ENCODE results near the gene BARD1.
"Not testable (repeated sequence)": the region's sequence is repeated elsewhere in the genome, so short reads cannot be mapped to it uniquely, and the experiment has no call there.

BARD1 gene

DNA sequence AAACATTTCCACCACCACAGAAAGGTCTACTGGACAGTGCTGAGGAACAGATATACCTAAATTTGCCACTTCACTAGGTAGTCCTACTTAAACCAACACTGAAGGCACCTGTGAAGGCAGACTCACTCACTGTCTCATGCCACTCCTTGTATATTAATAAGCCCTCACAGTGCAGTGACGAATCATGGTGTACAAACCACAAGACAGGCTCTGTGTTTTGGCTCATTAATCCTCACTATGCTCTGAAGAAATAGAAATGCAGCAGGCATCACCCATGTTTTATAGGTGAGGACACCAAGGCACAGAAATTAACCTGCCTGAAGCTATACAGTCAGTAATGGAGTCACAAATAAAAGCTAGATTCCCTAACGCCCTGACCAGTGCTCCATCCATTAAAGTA, 44.3 kb downstream of the BARD1 start:
- DNase-seq (ENCODE audit: low spot score): no peak

DNA sequence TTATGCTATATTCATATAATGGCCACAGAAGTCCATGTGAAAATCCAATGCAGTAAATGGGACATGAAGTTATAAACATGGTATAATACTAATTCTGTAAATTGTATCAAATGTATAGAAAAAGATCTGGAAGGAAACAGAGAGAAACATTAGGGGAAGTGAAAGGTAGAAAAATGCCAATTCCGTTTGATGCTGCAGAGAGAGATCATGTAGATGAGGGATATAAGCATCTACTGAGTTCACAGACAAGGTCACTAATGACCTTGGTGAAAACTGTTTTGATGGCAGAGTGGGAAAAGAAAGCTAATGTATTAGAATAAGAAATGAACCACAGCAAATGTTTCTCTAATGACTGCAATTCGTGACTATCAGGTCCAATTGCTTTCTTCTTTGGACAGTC, 56.0 kb downstream of the BARD1 start:
- no peak for DNase-seq (ENCODE audit: low spot score)

DNA sequence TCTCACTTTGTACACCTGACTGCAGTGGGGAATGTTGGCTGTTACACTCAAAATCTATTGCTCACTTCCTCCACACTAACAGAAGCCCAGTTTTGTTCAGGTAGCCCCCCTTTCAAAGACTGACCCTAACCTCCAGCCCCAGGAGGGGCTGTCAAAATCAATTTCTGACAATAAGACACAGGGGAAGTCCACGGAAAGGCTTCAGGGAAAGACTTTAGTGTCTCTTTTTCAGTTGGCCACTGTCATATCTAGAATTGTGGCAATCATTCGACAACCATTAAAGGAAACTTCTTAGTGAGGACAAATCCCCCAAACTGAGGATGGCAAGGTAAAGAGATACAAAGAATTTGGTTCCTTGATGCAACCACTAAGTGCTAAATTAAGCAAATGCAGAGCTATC, 59.0 kb downstream of the BARD1 start:
- DNase-seq (ENCODE audit: low spot score): no peak

DNA sequence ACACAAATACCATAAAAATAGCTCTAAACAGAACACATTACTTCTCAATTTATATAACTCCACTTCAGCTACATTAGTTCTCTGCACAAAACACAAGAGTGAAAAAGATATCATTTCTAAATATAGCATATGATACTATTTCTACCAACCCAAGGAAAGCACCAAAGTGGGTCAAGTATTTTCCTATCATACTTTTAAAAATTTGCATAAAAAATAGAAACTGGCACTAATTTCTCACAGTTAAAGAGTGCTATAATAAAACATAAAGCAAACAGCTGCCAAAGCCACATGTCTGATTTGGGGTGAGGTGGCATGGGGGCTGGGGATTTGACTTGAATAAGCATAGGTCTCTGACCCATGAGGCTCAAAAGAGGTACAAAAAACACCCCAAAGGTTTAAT, 61.5 kb downstream of the BARD1 start:
- DNase-seq (ENCODE audit: low spot score): no peak

DNA sequence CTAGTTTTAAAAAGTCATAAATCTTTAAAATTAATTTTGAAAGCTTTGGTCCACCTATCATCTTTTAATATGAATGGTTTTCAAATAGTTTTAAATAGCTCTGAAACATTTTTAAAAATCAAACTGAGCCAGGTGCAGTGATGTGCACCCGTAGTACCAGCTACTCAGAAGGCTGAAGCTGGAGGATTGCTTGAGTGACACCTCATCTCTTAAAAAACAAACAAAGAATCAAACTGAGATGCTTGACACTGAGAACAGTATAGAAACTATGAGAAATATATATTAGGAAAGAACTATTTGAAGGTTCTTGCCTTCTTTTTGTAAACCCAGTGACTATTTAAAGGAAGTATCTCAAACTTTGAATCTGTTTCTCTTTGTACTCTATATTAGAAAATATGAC, 67.4 kb downstream of the BARD1 start:
- no peak for DNase-seq (ENCODE audit: low spot score)

DNA sequence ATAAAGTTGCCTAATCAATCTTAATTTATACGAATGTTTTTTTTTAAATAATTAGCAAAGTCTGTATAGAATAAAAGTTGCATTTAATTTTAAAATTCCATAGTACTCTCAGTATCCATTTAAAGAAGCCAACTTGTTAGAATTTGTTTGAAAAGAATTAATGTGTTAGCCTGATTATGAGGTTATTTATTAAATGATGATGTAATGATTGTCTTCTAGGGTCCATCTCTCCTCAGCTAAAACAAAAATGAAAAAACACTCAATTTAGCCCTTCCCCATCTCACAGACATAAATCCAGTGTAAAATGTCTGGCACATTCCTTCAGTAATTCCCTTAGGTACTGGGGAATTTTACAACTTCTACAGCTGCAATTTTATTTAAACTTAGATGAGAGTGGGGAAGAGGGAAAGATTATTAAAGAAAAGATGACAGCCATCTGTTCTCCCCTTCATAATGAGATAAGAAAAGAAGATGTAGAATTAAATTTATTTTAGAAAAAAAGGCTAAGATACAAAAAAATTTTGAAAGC, 68.6 kb downstream of the BARD1 start:
- DNase-seq (ENCODE audit: low spot score): no peak

DNA sequence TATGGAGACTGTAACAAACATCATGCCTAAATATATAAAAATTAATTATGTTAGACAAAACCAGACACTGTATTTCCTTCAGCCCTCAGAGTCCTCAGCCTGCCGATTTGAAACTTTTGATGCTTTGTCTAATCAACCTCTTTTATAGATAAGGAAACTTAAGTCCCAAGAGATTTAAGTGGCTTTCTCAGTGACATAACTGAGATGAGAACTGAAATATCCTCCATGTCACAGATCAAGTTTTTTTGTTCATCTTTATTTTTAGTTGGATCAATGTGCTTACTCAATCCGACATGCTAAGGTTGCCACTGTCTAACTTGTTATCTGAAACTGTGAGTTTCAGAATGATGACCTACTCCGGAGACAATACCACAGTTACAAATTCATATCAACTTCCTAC, 72.3 kb downstream of the BARD1 start:
- no peak for DNase-seq (ENCODE audit: low spot score)

DNA sequence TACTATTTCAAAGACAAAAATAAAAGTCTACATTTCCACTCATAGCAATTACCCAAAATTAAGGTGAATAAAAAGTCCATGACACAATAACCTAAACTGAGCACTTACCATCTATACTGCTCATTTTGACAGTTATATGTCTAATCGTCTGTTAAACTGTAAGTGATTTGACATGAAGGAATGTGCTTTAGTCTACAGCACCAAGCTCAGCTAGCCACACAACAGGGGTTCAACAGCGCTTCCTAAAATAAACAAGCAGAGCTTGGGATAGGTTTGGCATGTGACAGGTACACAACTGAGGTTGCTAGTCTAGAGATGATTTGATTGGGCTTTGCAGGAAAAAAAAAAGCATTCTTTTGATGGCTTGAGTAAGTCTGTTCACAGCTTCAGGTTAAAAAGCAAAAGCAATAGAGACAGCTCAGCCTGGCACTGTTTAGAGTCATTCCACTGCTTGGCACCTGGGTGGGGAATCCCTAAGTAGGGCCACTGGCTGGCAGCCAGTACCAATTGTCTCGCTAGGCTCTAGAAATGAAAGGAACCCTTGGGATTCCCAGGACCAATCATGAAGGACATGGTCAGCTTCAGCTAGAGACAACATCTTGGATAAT, 78.6 kb downstream of the BARD1 start:
- no peak for DNase-seq (ENCODE audit: low spot score)

DNA sequence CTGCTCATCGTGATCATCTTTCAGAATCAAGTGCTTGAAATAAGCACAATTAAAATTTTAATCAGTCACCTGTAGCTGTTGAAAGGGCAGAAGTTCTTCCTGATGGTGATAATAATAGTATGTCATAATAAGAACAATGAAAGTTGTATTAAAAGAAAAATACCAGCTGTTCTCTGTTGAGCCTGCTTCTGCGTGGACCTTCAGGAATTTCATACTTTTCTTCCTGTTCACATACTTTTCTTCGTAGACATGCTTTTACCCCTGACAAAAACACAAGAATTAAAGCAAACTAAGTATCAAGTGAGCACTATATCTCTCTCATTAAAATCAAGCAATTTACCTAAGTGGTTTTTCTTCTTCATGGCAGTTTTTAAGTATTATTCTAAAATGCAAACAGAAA, 79.2 kb downstream of the BARD1 start:
- no peak for DNase-seq (ENCODE audit: low spot score)

DNA sequence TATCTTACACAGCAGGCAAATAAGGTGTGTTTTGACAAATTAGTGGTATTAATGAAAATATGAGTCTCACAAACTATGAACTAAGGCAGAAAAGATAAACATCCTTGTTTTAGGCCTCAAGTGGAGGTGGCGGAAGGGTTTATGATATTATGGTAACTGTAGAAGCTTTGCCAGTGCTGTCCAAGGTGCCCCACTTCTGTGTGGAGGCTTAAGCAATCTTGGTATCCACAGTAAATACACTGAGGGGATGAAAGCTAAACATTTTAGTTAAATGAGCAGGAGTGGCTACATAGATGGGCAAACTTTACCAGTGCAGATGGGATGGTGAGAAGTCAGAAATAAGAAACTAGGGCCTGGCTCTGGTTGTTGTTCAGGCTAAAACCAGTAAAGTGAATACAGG, 84.7 kb downstream of the BARD1 start:
- DNase-seq (ENCODE audit: low spot score): no peak

DNA sequence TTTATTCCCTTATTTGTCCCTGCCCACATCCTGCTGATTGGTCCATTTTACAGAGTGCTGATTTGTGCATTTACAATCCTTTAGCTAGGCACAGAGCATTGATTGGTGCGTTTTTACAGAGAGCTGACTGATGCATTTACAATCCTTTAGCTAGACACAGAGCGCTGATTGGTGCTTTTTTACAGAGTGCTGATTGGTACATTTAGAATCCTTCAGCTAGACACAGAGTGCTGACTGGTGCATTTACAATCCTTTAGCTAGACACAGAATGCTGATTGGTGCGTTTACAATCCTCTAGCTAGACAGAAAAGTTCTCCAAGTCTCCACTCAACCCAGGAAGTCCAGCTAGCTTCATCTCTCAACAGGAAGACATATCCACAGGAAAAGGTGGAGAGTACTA, 91.6 kb downstream of the BARD1 start:
- not testable (repeated sequence) for DNase-seq (ENCODE audit: low spot score)

DNA sequence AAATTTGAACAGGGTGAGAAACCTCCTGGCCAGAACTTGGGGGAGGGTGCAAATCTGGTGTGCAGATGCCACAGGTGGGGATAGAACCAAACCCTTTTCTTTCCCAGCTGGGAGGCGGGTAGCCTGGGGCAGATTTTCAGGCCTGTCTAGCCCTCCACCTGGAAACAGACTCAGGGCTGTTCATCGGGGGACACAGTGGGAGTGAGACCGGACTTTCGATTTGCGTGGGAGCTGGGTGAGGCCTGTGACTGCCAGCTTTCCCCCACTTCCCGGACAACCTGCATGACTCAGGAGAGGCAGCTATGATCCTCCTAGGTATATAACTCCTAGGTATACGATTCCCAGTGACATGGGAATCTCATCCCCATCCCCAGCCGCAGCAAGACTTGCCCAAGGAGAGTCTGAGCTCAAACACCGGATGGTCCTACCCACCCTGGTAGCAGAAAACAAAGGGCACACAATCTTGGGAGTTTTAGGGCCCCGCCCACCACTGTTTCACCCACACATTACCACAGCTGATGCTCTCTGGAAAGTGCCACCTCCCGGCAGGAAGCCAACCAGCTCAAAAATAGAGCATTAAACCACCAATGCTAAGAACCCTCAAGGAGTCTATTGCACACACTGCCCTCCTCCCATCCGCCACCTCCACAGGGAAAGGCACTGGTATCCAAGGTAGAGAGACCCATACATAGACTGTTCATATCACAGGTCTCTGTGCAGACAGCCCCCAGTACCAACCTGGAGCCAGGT, 92.5 kb downstream of the BARD1 start:
- no peak for DNase-seq (ENCODE audit: low spot score)

DNA sequence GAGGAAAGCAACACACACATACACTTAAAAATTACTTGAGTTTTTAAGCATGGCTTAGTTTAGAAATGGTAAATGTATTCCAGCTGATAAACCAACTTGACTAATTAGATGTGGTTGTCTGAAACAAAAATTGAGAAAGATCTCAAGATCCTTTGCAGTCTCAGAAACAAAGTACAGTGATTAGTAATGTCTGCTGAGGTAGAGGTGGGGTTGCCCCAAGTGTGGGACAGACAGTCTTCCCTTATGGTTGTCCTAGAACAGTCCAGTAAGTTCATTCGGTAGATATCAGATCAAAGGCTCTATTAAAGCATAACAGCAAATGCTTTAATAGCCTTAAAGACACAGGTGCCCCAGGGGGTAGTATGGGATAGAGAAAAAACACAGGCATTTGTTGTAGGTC, 94.5 kb downstream of the BARD1 start:
- no peak for DNase-seq (ENCODE audit: low spot score)

DNA sequence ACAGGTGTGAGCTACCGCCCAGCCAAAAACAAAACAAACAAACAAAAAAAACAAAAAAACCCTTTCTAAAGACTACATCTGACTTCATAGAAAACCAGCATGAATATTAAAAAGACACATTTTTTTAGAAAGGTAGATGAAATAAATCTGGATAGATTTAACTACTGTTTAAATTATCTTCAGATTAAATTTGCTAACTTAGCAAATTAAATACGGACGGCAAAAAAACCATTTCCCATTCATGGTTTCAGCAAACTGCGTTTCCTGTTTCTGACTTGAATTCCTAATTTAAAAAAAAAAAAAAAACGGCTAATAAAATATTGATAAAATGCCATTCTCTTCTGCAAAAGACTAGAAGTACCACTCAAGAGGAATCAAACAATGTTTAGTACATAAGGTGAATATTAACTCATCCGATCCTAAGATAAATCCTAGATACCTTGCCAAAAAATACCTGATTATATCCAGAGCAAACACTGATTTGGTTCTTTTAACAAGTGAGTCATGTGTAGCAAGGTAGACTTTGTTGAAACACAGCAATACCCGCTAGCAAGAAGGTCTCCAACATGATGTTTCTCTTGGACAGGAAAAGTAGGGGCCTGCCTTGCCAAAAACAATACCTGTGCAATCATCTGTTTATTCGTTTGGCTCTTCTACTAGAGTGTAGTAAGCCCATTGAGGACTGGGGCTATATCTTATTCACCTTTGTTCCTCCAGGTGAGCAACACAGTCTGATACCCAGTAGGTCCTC, 96.2 kb downstream of the BARD1 start:
- no peak for DNase-seq (ENCODE audit: low spot score)

DNA sequence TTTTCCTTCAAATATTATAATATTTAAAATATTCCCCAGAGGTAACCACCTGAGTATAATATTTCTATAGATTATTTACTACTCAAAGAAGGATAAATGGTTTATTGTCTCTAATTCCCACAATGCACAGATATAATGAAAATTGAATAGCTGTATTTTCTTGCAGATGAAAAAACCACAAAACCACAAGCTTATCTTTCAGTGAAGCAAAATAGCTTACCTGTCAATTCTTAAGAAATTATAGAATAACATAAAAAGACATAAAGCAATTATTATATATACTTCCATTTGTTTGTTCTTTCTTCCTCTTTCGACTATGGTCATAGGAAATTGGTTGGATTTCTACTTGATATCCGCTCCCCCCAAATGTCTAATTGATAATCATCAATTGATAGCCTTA, 98.8 kb downstream of the BARD1 start:
- no peak for DNase-seq (ENCODE audit: low spot score)

DNA sequence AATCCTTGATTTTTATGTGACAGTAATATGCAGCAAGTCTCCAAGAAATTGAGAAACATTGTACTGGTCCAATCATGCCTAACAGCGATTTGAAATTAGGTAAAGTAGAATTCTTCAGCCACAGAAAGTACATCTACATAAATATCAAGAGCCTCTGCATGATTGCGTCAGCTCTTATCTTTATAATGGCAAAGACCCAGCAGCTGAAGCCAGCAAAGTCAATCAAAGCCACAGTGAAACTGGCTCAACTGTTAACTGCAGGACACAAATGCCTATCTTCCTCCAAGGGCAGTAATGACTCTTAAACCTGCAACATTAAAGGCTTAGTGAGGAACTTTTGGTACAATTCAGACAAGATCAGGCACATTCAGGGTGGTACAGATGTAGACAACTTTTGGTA, 102.5 kb downstream of the BARD1 start:
- no peak for DNase-seq (ENCODE audit: low spot score)

DNA sequence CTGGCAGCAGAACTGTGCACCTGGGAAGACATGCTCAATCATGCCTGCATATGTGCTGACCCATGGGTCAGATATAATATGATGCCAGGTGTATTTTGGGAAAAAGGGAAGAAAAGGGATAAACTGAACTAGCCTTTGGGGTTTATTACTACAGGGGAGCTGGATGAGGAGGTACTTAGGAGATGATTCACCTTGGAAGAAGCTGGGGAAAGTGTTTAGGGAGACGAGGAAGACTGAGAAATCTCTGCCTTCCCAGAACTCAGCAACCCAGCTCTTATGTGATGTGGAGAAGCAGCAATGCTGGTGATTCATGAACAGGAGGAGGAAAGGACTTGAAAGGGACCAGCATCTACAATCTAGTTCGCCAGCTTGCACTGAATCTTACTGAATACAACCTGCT, 110.2 kb downstream of the BARD1 start:
- DNase-seq (ENCODE audit: low spot score): no peak

DNA sequence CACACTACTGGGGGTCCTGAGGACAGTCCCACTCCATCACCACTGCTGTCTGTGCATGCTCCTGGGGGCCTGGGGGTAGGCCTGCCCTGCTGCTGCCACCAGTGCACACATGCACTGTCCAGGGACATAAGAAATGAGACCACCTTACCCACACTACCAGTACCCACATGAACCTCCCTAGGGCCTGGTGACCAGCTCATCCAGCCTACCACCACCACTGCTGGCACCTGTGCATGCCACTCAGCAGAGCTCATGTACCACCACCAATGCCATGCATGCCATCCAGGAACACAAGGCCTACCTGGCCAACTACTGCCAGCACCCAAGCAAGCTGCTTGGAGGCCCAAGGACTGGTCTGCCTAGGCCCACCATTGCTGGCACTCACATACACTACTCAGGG, 112.8 kb downstream of the BARD1 start:
- no peak for DNase-seq (ENCODE audit: low spot score)

DNA sequence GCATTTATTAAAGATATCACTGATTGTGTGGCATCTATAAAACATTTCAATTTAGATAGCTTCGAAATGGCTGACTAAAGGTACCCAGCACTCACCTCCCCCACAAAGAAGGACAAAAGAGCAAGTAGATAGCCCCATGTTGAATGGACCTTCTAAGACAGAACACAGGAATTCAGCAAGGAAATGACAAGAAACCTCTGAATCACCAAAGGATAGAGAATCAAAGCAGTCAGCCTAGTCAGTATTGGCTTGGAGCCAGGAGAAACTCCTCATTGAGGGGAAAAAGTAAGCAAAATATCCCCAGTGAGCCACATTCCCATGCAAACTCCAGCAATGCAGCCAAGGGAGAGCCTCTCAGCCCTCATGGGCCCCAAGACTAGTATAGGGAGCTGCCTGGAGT, 113.7 kb downstream of the BARD1 start:
- DNase-seq (ENCODE audit: low spot score): no peak

DNA sequence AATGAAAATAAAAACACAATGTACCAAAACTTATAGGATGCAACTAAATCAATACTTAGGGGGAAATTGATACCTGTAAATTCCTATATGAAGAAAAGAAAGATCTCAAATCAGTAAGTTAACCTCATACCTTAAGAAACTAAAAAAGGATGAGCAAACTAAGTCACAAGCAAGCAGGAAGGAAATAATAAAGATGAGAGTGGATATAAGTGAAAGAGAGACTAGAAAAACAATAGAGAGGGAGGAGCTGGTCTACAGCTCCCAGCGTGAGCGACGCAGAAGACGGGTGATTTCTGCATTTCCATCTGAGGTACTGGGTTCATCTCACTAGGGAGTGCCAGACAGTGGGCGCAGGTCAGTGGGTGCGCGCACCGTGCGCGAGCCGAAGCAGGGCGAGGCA, 125.9 kb downstream of the BARD1 start:
- DNase-seq (ENCODE audit: low spot score): not testable (repeated sequence)

DNA sequence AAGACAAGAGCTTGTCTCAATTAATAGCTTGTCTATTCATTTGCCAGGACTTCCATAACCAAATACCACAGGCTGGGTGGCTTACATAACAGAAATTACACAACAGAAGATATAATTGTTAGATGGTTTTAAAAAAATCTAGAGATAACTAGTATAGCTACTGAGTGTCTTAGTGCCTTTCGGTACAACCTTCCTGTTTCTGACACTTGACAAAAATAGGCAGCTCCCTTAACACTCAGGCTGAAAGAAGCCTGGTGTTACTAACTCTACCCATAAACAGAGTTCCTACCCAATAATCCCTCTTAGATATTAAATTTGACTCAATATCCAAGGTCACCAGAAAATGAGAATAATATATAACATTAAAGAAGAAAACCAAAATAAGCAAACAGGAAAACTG, 129.7 kb downstream of the BARD1 start:
- DNase-seq (ENCODE audit: low spot score): no peak

DNA sequence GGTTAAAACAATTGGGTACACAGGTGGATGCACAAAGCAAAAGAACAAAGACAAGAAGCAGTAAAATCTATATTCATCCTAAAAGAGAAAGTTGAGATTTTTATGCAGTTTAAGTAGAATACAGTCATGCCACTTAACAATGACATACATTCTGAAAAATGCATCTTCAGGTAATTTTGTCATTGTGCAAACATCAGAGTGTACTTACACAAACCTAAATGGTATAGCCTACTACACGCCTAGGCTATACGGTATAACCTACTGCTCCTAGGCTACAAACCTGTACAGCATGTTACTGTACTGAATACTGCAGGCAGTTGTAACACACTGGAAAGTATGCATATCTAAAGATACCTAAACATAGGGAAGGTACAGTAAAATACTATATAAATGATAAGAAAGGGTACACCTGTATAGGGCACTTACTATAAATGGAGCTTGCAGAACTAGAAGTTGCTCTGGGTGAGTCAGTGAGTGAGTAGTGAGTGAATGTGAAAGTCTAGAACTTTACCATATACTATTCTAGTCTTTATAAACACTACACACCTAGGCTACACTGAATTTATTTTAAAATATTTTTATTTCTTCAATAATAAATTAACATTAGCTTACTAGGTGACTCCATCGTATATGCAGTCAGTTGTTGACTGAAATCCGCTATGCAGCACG, 132.9 kb downstream of the BARD1 start:
- DNase-seq (ENCODE audit: low spot score): no peak

Data from SW480 (cell line).